Measurements from ENCODE around the gene SMIM36.

The SMIM36 gene

GRCh38 chr17:55402374-55402773, 108.9 kb downstream of the SMIM36 start:
- in situ Hi-C loops (cut with MboI; ENCODE audit: low sequenced_read_pairs, unreplicated experiment): no loop called here

More at GRCh38 chr17:55402374-55402773, 108.9 kb downstream of the SMIM36 start:
- DNase-seq (ENCODE audit: low spot score): no peak
- TF ChIP-seq CTCF (IDR thresholded peaks at IDR 0.05; ENCODE audit: borderline replicate concordance, control extremely low read depth, extremely low read depth, insufficient read depth, missing control alignments): no peak
